ENCODE data around the gene RABGEF1. TPM values are rescaled to one million over a fixed set of nuclear protein-coding genes. Genes with fewer than 3 reads are reported as not detected.

Gene RABGEF1
- total and polyA plus RNA-seq, 2 of the 8 experiments (the other 6 are each of a cell fraction or from before 2014, with no cell fraction given) = 10.2 to 18.0 TPM

DNA sequence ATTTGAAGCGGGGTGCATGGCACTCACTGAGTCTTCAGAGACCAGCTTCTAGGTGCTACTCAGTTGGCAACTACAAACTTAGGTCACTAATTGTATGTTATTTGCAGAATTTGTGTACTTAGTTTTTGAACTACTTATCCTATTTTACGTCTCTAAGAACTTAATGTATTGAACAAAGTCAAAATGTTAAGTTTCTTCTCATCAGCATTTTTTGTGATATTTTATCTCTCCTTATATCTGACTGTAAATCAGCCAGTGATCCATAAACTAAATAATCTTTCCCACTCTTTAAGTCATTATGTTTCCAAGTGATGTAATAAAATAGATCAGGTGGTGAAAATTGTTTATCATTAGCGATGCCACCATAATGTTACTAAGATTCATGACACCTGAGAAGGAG is 120.2 kb downstream of the RABGEF1 start:
- Histone ChIP-seq H4K5ac (ENCODE audit: insufficient read length, low read depth, low read length) (no peak overlapping the region), H4K91ac (replicated peaks; ENCODE audit: insufficient read length, low read length) (no peak overlapping the region), H4K20me1 (replicated peaks in 1 of 2; ENCODE audit: control insufficient read depth in 1 of 2, insufficient read depth in 2 of 2, low read length in 2 of 2) (no peaks in the 10 kb centered on the region), H3K4me1 (replicated peaks in 1 of 4; ENCODE audit: control insufficient read depth in 3 of 4, insufficient read depth in 4 of 4, low read length in 3 of 4) (no peaks in the 10 kb centered on the region), H3K27ac (ENCODE audit: low read depth, low read length) (no peak overlapping the region), H2BK12ac (ENCODE audit: low read depth, low read length) (no peak overlapping the region), H2BK15ac (ENCODE audit: low read length) (no peak overlapping the region), H4K8ac (ENCODE audit: extremely low read depth, insufficient read depth, low read length) (no peak overlapping the region), H3K79me1 (ENCODE audit: low read depth, low read length) (peaks cover 4% of the 10 kb centered on the region; the same call in 1 of the 2 replicates), H2BK20ac (ENCODE audit: low read length) (no peak overlapping the region), H3K27me3 (replicated peaks in 1 of 4; ENCODE audit: control insufficient read depth in 3 of 4, extremely low read depth in 1 of 4, insufficient read depth in 3 of 4, low read length in 3 of 4) (no peaks in the 10 kb centered on the region), H3K9me3 (ENCODE audit: insufficient read depth in 2 of 2, low read depth in 1 of 2, low read length in 1 of 2) (no peaks in the 10 kb centered on the region), H3K36me3 (ENCODE audit: control insufficient read depth in 2 of 4, insufficient read depth in 4 of 4, low read length in 3 of 4) (peaks cover 0 to 4% (median 0%) of the 10 kb centered on the region in 4 experiments; a peak in 3 of 8 replicates), H2BK120ac (replicated peaks; ENCODE audit: low read depth, low read length) (no peak overlapping the region), H3K23ac (ENCODE audit: insufficient read length) (no peak overlapping the region), H3K4me3 (ENCODE audit: extremely low read depth in 1 of 4, insufficient read depth in 2 of 4, low read depth in 3 of 4, low read length in 4 of 4) (no peak overlapping the region), H3K18ac (ENCODE audit: extremely low read depth, low read length) (no peak overlapping the region), H3K4ac (replicated peaks; ENCODE audit: insufficient read length, low read depth, low read length) (no peak overlapping the region), H3K79me2 (ENCODE audit: control insufficient read depth in 1 of 2, insufficient read depth in 2 of 2, low read length in 2 of 2) (no peaks in the 10 kb centered on the region), H2AK5ac (ENCODE audit: low read depth, low read length) (no peak overlapping the region), H3K23me2 (ENCODE audit: low read depth, low read length) (no peaks in the 10 kb centered on the region), H3K56ac (replicated peaks; ENCODE audit: insufficient read length, low read depth, low read length) (no peak overlapping the region), H3K14ac (ENCODE audit: insufficient read length) (no peak overlapping the region), H3K9ac (replicated peaks in 1 of 4; ENCODE audit: extremely low read depth in 1 of 4, low read depth in 3 of 4, low read length in 3 of 4) (no peak overlapping the region), H3K4me2 (ENCODE audit: insufficient read depth in 1 of 2, low read depth in 2 of 2, low read length in 2 of 2) (no peak overlapping the region), H2BK5ac (ENCODE audit: low read depth, low read length) (no peak overlapping the region), H2AFZ (ENCODE audit: low read length) (no peak overlapping the region)
- ChIA-PET POLR2A (ENCODE audit: partially characterized antibody) (interaction anchor here (1.2 to 1.5 kb wide), 4 partner anchors 10 to 44 kb away, joined by 3 to 8 read pairs (median 5); no protein-coding TSS in a partner anchor), CTCF (ENCODE audit: partially characterized antibody) (interaction anchor here (0.7 kb wide), 1 partner anchor 11 kb away, joined by 4 read pairs; no protein-coding TSS in a partner anchor)
- FAIRE-seq (no peak), DNase-seq (ENCODE audit: low read depth in 1 of 2, low spot score in 2 of 2) (no peak)
- 88% methylated on average over 3 of the region's 3 CpGs; no CpG with 5 or more reads in 1 of the 2 experiments for WGBS, 2 experiments (ENCODE audit: extremely low coverage in 1 of 2, insufficient coverage in 1 of 2, insufficient read length in 1 of 2, insufficient replicate concordance in 2 of 2, low coverage in 1 of 2, low lambda C conversion rate in 2 of 2, missing lambda C conversion rate in 1 of 2)
- no peak for TF ChIP-seq NRF1 (IDR thresholded peaks at IDR 0.05; ENCODE audit: low read depth, low read length)
- TF ChIP-seq CBX5 (IDR thresholded peaks at IDR 0.05; ENCODE audit: low read depth, low read length) = no peak
- no peak for TF ChIP-seq RFX5 (IDR thresholded peaks at IDR 0.05; ENCODE audit: borderline replicate concordance, low read depth, low read length)
- no peak for TF ChIP-seq SP2 (IDR thresholded peaks at IDR 0.05; ENCODE audit: low read length)
- TF ChIP-seq KDM5A (IDR thresholded peaks at IDR 0.05; ENCODE audit: low read length) = no peak
- TF ChIP-seq YY1 (IDR thresholded peaks at IDR 0.05; ENCODE audit: low read depth, low read length) = no peak
- TF ChIP-seq CTBP2 (IDR thresholded peaks at IDR 0.05; ENCODE audit: borderline replicate concordance, insufficient read depth, insufficient read length, low read length) = no peak
- TF ChIP-seq GTF2F1 (IDR thresholded peaks at IDR 0.05; ENCODE audit: borderline replicate concordance, low read depth, low read length) = no peak
- no peak for TF ChIP-seq TAF7 (optimal IDR thresholded peaks at IDR 0.05; ENCODE audit: borderline replicate concordance, low read depth, low read length)
- no peak for TF ChIP-seq POLR2AphosphoS5 (IDR thresholded peaks at IDR 0.05; ENCODE audit: low read depth, low read length)
- no peak for TF ChIP-seq HDAC2 (IDR thresholded peaks at IDR 0.05; ENCODE audit: borderline replicate concordance in 1 of 2, low read depth in 2 of 2, low read length in 2 of 2)
- no peak for TF ChIP-seq SP1 (IDR thresholded peaks at IDR 0.05; ENCODE audit: low read depth, low read length)
